Dermis blood vessel endothelial cell (primary cell): ENCODE results near the gene STXBP3. TPM values are rescaled to one million over a fixed set of nuclear protein-coding genes. Genes with fewer than 3 reads are reported as not detected.

Source experiments
- DNase-seq: peaks from one replicate; pipeline ENCODE4 v3.0.0; 2010
- total RNA-seq: library from RNA; depleted of rRNA; stranded (reverse); fragments of >200 nt; gene quantifications from 2 replicates; pipeline ENCODE4 v1.2.3, GENCODE V29; 2014

STXBP3 gene
- total RNA-seq, 1 donor from 2014 or later: 66.0 TPM

DNA sequence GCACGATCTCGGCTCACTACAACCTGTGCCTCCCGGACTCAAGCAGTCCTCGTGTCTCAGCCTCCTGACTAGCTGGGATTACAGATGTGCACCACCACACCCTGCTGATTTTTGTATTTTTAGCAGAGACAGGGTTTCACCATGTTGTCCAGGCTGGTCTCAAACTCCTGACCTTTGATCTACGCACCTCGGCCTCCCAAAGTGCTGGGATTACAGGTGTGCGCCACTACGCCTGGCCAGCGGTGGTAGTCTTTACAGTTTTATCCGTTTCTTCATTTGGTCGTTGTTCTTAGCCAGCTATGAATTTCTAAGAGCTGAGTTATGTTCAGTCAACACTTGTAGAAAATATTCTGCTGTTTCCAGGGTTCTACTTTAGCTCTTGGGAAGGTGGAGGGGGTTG lies 57.1 kb downstream of the STXBP3 start:
- no peak for DNase-seq

DNA sequence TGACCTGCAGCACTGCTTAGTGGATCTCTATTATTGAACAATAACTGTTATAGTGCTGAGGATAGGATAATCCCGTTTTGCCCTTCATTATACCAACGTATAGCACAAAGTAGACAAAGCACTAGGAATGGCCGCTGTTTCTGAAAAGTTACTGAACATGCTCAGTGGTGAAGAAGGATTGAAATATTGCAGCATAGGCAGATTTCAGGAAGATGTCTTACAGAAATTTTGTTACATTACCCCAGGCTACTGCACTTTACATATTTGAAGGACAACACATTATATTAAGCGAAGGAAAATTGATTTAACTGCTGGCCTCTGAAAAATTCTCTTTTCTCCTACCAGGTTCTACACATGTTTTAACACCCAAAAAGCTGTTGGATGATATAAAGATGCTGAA lies 62.0 kb downstream of the STXBP3 start:
- no peak for DNase-seq

DNA sequence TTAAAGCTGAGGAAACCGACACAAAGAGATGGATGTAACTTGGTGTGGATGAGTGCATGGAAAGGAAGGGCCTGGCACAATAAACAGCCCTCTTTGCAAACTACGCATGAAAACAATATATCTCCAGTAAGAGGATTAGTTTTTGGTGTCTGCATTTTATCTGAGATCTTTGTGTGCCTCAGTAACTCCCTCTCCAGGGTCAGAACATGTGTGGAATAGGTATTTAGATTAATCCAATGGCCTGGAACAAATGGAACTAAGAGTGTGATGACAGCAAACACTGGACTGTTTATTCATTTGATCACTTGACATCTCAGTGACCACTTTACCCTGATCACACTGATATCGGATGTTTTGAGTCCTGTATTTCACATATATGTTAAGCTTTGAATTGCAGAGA lies 65.1 kb downstream of the STXBP3 start:
- no peak for DNase-seq

DNA sequence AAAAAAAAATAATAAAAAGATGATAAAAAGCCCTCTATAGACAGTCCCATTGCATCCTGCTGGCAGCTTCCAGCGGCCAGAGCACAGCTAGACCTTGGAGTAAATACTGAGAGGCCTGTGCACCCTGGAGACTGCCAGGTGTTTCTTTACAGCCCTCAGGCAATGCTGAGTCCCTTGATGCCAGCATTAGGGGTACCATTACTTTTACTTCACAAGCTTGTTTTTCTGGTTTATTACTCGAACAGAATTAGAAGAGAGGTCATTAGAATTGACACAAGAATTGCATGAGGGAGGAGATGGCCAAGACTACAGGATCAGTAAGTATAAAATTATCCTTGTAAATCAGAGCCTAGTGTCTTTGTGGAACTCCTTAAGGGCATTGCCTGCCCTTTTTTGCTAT lies 66.9 kb downstream of the STXBP3 start:
- DNase-seq: no peak

DNA sequence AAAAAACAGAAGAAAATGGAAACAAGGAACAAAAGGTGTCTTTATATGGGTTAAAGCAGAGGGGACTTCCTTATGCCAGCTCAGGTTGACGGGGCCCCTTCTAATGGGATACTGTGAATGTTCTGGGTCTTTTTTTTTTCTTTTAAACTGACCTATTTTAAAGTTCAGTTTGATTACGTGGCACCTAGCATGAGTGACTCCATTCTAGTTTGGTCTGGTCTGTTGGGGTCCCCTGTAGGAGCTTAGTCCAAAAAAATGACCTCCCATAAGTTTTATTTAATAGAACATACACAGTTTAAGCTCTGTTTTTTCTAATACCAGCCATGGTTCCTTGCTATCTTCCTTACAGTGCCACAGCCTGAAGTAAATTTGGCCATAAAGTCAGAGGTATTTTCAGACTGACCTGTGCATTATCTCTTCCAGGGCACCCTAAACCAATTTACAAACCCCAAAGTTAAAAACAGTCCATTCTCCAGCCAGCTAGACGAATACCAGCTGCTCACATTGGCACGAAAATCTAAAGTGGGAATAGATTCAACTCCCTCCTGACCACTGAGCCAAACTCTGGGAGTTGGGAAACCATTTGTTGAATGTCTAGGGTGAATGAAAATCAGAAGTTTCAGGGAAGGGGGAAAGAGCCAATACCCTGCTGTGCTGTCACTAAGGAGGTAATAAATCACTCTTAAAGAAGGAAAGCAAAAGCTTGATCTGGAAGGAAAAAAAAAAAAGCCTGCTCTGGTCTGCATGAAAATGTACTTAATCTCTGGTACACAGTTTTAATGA lies 68.1 kb downstream of the STXBP3 start:
- no peak for DNase-seq

DNA sequence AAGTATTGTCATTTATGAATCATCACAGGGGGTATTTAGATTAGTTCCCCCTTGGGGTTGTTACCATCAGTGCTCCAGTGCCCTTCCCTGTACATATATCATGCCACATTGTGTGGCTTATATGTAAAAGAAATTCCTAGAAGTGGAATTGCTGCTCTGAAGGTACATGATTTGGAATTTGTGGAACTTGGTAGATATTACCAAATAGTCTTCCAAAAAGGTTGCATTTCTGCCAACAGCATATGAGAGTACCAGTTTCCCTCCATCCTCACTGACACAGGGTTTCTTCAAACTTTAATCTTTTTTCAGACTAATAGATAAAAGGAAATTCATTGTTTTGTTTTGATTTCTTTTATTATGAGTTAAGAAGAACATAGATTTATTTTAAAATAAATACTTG lies 69.1 kb downstream of the STXBP3 start:
- peak; percentile 5 for DNase-seq

DNA sequence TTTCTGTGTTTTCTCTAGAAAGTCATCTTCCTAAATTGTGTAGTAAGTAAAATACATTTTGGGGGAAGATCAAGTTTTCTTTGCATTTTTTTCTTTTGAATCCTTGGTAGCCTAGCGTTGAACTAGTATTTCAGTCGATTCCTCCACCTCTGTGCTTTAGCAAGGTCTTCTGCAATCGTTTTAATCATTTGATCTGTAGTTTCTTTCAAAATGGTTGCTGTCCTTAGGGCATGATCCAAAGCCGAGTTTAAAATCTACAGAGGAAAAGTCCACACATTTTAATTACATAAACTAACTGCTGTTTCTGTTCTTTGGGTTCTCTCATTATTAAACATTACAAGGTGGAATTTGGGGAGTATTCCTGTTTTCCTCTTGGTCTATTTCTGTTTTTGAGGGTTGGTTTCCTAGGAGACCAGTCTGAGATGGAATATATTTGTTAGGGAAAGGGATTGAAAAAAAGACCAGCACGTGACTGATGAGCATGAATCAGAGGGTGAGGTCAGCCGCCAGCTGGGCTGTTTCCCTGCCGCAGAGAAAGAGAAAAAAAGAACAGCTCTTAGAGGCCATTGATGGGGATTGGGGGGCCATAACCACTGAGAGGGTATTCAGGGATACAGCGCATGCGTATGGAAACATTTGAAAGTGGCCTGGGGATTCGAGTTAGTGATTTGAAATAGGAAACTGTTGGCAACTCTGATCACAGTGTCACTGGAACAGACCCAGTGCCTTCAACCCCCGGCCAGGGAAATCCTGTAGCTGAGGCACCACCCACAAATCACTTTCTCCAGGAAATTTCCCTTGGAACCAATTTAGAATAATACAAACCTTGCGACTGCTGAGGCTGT lies 69.8 kb downstream of the STXBP3 start:
- DNase-seq: peak; percentile 96

DNA sequence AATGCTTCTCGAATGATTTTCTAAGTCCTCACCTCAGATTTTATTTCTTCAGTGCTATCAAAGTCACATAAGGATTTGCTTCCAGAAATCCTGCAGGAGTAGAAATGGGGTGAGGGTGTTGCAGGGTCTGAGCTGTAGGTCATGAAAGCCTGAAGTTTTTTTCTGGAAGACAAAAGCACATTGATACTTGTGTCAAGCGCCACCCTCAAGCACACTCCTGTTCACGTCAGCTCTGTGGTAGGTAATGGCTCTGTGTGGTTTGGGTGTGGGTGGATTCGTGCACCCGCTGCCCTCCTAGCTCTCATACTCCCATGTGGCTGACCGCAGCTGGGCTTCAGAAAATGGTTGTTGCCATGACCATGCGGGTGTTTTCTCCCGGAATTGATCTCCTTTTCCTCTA lies 70.5 kb downstream of the STXBP3 start:
- peak; percentile 67 for DNase-seq

DNA sequence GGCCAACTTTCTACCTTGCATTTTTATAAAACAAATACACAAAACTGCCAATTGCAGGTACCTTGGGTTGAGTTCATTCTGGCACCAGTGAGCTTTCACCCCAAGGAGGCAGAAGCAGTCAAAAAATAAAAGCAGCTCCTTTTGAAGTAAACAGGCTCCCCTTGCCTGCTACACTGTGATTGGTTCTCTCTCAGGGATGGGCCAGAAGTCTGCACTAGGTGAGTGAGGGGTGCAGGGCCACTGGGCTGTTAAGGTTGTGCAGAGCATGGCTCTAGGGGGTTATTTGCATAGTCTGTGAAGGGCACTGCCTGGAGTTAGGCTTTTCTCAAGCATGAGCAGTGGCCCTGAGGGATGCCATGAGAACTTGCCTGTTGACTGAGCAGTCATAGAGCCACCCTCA lies 71.3 kb downstream of the STXBP3 start:
- DNase-seq: no peak

DNA sequence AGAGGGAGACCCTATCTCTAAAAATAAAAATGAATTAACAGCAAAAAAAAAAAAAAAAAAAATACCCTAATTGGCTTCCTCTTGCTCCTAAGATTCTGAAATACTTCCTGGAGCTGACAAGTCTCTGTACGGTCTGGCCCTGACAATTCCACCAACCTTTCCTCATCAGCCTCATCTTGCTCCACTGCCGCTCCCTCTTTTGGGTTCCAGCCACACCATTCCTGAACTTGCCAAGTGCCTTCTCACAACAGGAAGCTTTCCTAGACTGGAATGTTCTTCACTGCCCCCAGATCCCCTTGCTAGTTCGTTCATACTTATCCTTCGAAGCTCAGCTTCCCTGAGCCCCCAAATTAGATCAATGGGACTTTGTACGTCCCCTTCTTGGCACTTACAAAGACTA lies 73.4 kb downstream of the STXBP3 start:
- no peak for DNase-seq

DNA sequence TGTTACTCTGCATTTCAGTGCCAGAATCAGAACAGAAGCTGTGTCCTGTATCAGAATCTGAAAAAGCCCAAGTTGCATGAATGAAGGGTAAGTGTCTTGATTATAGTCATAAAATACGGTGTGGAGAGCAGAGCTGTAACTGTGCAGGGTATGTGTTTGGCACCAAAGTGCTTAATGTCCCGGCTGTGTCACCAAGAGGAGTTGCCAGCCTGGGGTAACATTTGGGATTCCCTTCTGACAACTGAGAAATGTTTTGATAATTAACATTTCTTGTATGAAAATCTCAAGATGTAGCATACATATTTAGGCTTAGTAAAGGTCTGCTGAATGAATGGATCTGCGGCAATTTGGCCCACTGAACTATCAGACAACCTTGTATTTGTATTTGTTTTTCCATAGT lies 77.2 kb downstream of the STXBP3 start:
- no peak for DNase-seq

DNA sequence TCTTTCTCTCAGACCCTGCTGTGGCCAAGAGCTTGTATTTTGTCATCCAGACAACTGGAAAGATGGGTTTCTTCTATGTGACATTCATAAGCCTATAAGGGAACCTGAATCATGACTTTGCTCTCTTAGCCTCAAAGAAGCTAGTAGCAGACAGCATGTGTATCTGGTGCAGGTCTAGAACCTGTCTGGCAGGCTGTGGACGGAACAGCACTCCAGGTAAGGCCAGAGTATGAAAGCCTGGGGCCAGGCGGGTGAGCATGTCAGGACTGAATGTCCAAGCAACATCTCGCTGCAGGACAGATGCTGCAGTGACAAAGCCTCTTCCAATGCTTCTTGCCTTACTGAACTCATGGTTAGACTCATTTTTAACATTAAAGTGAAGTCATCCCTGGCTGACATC lies 77.6 kb downstream of the STXBP3 start:
- DNase-seq: no peak

DNA sequence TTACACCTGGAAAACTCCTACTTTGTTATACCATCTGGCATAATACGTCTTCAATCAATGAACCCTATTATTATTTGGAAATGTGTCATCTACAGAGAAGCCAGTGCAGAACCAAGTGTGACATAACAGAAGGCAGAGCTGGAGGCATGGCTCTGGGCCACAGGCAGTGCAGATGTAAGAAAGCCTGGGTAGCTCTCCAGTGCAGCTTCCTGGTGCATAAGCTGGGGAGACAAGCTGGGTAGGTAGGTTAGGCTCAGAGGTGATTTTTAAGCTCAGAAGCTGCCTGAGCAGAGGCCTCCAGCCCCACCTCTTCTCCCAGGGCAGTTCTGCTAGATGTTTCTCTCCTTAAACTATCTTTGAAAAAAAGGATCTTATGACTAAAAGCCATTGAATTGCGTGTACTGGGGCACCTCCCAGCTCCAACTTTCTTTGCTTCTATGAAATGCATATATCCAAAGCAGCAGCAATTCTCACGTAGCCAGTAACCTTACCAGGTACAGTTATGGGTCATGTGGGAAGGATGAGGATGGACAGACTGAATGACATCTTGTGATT lies 79.7 kb downstream of the STXBP3 start:
- DNase-seq: no peak

DNA sequence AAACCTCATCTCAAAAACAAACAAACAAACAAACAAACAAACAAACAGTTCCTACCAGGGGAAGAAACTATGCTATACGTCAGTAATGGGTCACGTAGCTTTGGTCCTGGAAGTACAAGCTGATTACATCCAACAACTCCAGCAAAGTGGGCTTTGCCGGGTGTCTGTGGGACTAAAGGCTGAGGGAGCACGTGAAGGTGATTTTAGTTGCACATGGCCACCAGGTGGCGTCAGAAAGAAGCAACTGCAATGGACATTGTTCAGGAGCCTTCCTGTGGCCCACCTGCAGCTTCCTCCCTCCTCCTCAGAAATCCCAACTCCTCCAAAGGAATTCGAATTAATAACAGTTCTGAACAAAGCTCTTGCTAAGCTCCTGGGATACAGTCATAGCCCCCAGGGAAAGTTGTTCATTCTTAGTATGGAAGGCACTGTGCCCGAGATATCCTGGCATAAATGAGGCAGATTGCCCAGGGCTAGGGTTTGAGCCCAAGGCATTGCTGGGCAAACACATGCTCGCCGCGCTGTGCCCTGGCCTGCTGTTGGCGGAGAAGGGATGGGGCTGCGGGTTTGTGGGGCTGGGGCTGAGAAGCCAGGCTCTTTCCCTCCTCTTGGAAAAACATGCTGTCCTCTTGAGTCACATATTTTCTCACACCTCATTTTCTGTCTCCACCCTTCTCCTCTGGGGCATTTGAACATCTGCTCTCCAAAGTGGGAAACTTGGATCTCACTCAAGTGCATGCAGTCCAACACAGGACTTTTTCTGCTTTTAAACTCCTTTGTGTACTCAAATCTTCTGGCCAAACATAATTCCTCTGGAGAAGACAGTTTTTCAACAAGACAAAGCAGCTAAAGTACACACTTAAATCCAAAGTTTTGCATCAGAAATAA lies 81.8 kb downstream of the STXBP3 start:
- peak; percentile 90 for DNase-seq

DNA sequence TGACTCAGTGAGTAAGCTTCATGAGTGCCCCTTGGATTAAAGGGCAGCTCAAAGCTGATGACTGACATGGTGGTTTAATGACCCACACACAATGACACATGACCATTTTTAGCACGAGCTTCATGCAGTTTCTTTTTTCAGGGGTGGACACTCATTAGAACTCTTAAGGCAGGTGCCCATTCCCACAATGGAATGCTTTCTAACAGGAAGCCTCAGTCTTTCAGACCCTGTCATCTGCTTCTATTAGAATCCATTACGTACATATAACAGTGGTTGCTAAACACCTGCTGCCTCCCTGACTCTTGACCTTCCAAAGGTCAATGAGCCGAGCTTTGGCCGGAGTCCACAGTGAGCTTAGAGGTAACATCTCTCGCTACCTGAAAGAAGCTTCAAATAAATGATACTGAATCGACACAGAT lies 83.0 kb downstream of the STXBP3 start:
- peak; percentile 47 for DNase-seq

DNA sequence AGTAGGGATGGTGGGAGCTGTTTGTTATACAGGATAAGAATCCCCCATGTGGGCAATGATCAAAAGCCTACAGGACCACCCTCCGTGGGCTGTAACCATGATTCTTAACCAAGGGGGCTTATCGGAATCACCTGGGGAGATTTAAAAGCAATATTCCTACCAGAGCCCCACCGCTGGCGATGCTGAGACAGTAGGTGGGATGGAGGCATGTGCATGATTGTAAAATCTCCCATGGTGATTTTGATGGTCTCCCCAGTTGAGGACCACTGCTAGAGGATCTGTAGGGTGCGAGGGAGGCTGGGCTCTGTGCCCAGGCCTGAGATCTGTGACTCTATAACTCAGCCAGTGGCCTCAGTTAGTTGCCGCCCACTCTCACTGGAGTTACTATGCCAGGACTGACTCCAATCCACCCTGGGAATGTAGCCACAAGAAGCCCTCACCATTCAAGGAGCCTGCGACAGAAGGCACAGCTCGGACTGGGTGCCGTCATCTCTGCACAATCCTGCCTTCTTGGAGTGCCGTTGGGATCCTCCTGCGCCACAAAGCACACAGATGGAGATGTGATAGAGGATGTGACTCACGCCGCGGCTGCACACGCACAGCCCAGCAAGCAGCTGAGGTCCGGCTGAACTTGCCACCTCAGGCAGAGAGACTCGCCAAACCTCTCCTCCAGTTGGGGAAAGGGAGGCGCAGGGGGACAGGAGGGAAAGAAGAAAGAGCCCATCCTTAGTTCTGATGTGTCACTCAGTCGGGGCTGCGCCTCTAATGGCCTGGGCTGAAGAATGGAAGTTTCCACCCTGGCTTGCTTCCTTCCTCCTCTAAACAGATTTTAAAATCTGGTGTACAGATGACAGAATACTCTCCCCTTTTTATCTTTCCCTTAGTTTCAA lies 83.9 kb downstream of the STXBP3 start:
- DNase-seq: peak; percentile 97

DNA sequence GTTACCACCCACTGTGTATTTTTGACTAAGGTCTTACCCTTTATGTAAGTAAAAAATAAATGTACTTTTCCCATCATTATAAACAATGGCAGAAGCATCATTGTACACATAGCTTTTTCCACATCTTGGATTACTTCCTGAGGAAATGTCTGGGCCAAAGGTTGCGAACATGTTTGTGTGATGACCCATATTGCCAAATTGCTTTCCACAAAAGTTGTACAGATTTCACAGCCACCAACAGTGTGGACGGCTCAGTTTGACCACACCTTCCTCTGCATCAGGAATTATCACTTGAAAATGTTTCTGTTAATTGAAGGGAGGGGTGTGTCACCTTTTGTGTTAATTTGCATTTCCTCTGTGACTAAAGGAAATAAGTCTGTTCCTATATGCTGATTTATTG lies 84.8 kb downstream of the STXBP3 start:
- peak; percentile 93 for DNase-seq

DNA sequence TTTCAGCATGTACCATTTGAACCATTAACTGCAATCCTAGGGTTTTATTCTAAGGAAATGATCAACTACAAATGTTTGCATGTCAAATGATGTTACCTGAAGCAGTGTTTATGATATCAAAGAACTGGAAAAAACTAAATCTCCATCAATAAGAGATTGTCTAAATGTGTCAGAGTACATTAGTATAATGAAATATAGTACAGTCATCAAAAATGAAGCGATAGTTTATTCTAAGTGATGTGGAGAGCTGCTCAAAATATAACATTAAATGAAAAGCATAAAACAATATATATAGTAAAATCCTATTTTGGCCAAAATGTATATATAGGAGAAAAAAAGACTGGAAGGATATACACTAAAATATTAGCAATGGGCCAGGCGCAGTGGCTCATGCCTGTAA lies 86.5 kb downstream of the STXBP3 start:
- no peak for DNase-seq

DNA sequence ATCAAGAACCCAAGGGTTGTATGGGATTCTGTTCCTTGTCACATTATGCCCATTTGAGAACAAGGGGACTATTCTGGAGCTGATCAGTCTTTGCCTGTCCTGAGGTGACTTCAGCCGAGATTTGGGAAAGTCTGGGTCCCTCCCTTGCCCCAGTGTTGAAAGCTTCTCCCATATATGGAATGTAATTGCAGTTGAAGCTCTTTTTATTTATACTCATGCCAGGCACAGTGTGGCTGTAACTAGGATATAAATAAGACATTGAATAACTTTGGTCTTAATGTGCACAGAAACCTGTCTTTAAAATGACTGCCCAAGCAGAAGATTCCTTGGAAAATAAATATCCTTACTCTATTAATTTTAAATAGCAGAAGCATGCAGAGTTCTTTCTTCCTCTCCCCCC lies 95.2 kb downstream of the STXBP3 start:
- DNase-seq: no peak

DNA sequence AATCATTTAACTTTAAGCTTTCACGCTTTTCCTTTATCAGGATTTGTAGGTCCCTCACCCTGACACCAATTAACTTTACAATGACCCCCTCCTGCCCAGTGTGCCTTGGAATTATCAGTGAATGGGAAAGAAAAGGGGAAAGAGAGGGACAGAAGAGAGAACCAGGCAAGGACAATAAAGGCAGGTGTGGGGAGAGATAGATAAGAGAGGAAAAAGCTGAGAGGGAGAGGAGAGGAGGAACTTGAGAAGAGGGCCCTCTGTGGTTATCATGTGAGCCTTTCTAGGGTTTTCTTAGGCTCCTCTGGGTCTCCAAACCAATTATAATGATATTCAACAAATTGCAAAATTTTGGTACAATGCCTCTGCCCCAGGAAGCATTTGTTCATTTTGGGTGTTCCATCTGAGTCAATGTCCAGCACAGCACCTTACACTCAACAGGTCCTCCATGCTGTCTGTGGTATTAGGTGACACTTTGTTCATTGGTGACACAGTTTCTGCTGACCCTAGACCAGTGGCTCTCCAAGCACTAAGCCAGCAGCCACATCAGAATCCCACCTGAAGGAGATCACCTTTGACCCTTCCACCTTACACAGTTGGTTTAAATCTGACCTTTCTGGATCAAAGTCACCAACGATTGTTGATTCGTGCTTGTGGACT lies 96.2 kb downstream of the STXBP3 start:
- no peak for DNase-seq
